Activated CD8-positive, alpha-beta memory T cell treated with anti-CD3 and anti-CD28 coated beads, Interleukin-2, amount 50 U/mL, for 48 hours (primary cell): Measurements from ENCODE around the gene CCNF.
"Not testable (repeated sequence)": the region's sequence is repeated elsewhere in the genome, so short reads cannot be mapped to it uniquely, and the experiment has no call there.

Experiments used
- DNase-seq: peaks from one replicate; pipeline ENCODE4 v3.0.0-alpha.2; 2020

Gene CCNF

GRCh38 chr16:2429034-2429770 is at the start of gene CCNF:
TSS of gene CCNF (plus strand) at chr16:2429447. CDS start at chr16:2429482, 35 bp downstream.
- DNase-seq: peak; percentile 97

GRCh38 chr16:2383501-2383900 is 45.7 kb upstream of the CCNF start:
- DNase-seq: no peak

- no peak for DNase-seq
Observed at GRCh38 chr16:2384426-2384825, 44.8 kb upstream of the CCNF start.

- DNase-seq: no peak
Observed at GRCh38 chr16:2385190-2385836, 43.9 kb upstream of the CCNF start.

GRCh38 chr16:2385982-2386381 is 43.3 kb upstream of the CCNF start:
- not testable (repeated sequence) for DNase-seq

- no peak for DNase-seq
Observed at GRCh38 chr16:2386990-2387389, 42.3 kb upstream of the CCNF start.

GRCh38 chr16:2388139-2388874 is 40.9 kb upstream of the CCNF start:
- no peak for DNase-seq

GRCh38 chr16:2388875-2389433 is 40.3 kb upstream of the CCNF start:
- DNase-seq: no peak

GRCh38 chr16:2392025-2392424 is 37.2 kb upstream of the CCNF start:
- DNase-seq: no peak

- no peak for DNase-seq
Observed at GRCh38 chr16:2398520-2398919, 30.7 kb upstream of the CCNF start.

- no peak for DNase-seq
Observed at GRCh38 chr16:2404099-2404498, 25.1 kb upstream of the CCNF start.

GRCh38 chr16:2415085-2415484 is 14.2 kb upstream of the CCNF start:
- no peak for DNase-seq

- DNase-seq: no peak
Observed at GRCh38 chr16:2420035-2420434, 9.2 kb upstream of the CCNF start.

- no peak for DNase-seq
Observed at GRCh38 chr16:2422123-2422867, 7.0 kb upstream of the CCNF start.

- no peak for DNase-seq
Observed at GRCh38 chr16:2424061-2425007, 4.9 kb upstream of the CCNF start.

GRCh38 chr16:2425008-2425518 is 4.2 kb upstream of the CCNF start:
- DNase-seq: no peak

- DNase-seq: no peak
Observed at GRCh38 chr16:2425825-2426430, 3.3 kb upstream of the CCNF start.

- DNase-seq: no peak
Observed at GRCh38 chr16:2426941-2427361, 2.3 kb upstream of the CCNF start.

- no peak for DNase-seq
Observed at GRCh38 chr16:2427526-2427925, 1.7 kb upstream of the CCNF start.

- no peak for DNase-seq
Observed at GRCh38 chr16:2428051-2428783, 1.0 kb upstream of the CCNF start.

- DNase-seq: no peak
Observed at GRCh38 chr16:2428784-2429033, 538 bp upstream of the CCNF start.
